Measurements from ENCODE around the gene MAT2A. TPM values are rescaled to one million over a fixed set of nuclear protein-coding genes. Genes with fewer than 3 reads are reported as not detected.

Gene MAT2A
- total RNA-seq, result 100 to 1,000 TPM; 196 to 208 TPM

GRCh38 chr2:85538507-85539360 lies at the start of gene MAT2A:
Gene MAT2A, plus strand, starts transcription at chr2:85539168. Its CDS starts 120 bp downstream, at chr2:85539288.
- peaks cover 52% of the 10 kb centered on the region for H3K36me3 Mint-ChIP-seq
- no peaks in the 10 kb centered on the region for H3K9me3 Mint-ChIP-seq
- H3K27ac Mint-ChIP-seq, result peak within 1 kb of the TSS; percentile 99
- peak; percentile 93 for DNase-seq
- CTCF ChIA-PET, result interaction anchor here (0.7 to 8.7 kb wide), 6 partner anchors 9 to 126 kb away, joined by 3 to 62 read pairs (median 8); partner anchors contain the start of gene SH2D6
- H3K27me3 Mint-ChIP-seq, result no peaks in the 10 kb centered on the region
- peaks cover 45% of the 10 kb centered on the region for H3K4me1 Mint-ChIP-seq (ENCODE audit: low read depth)
- POLR2A ChIA-PET, result interaction anchor here (0.8 to 4.8 kb wide), 30 partner anchors 9 to 632 kb away, joined by 3 to 80 read pairs (median 4); partner anchors contain the start of genes C2orf68, ELMOD3, GGCX and RETSAT
- intact Hi-C loops (cut with micrococcal nuclease), result loop anchor here (1.0 to 2.0 kb wide), 6 partner anchors 22 to 212 kb away; partner anchors contain the start of genes ELMOD3, GGCX, RETSAT and SH2D6
- peak within 1 kb of the TSS; percentile 92 for H3K4me3 Mint-ChIP-seq

- Mint-ChIP-seq H3K9me3 (peaks cover 5% of the 10 kb centered on the region), H3K27ac (no peak overlapping the region), H3K27me3 (no peaks in the 10 kb centered on the region), H3K4me3 (no peak overlapping the region), H3K4me1 (ENCODE audit: low read depth) (no peaks in the 10 kb centered on the region), H3K36me3 (peaks cover 4% of the 10 kb centered on the region)
- no peak for DNase-seq
- ChIA-PET CTCF (no interaction called here), POLR2A (interaction anchor here (0.8 kb wide), 1 partner anchor 54 kb away, joined by 3 read pairs; no protein-coding TSS in a partner anchor)
- intact Hi-C loops (cut with micrococcal nuclease), result no loop called here
Observed at GRCh38 chr2:85490861-85491755, 47.9 kb upstream of the MAT2A start.

GRCh38 chr2:85496436-85496835 lies 42.5 kb upstream of the MAT2A start:
- CTCF ChIA-PET, result no interaction called here
- Mint-ChIP-seq H3K36me3 (no peaks in the 10 kb centered on the region), H3K4me1 (ENCODE audit: low read depth) (no peaks in the 10 kb centered on the region), H3K4me3 (no peak overlapping the region), H3K27ac (no peak overlapping the region), H3K9me3 (no peaks in the 10 kb centered on the region), H3K27me3 (no peaks in the 10 kb centered on the region)
- intact Hi-C loops (cut with micrococcal nuclease), result no loop called here
- DNase-seq, result no peak
- POLR2A ChIA-PET, result no interaction called here

GRCh38 chr2:85497944-85498630 lies 40.9 kb upstream of the MAT2A start:
- CTCF ChIA-PET, result no interaction called here
- Mint-ChIP-seq H3K27me3 (no peaks in the 10 kb centered on the region), H3K36me3 (no peaks in the 10 kb centered on the region), H3K4me3 (no peak overlapping the region), H3K4me1 (ENCODE audit: low read depth) (no peaks in the 10 kb centered on the region), H3K27ac (no peak overlapping the region), H3K9me3 (no peaks in the 10 kb centered on the region)
- no peak for DNase-seq
- intact Hi-C loops (cut with micrococcal nuclease), result no loop called here
- POLR2A ChIA-PET, result no interaction called here

- ChIA-PET POLR2A (interaction anchor here (0.6 to 0.8 kb wide), 2 partner anchors 37 to 57 kb away, joined by 3 to 5 read pairs; partner anchors contain the start of gene MAT2A), CTCF (no interaction called here)
- H3K9me3 Mint-ChIP-seq, result no peaks in the 10 kb centered on the region
- no peak overlapping the region for H3K4me3 Mint-ChIP-seq
- intact Hi-C loops (cut with micrococcal nuclease), result no loop called here
- no peaks in the 10 kb centered on the region for H3K4me1 Mint-ChIP-seq (ENCODE audit: low read depth)
- no peak for DNase-seq
- H3K27me3 Mint-ChIP-seq, result no peaks in the 10 kb centered on the region
- no peaks in the 10 kb centered on the region for H3K36me3 Mint-ChIP-seq
- no peak overlapping the region for H3K27ac Mint-ChIP-seq
Observed at GRCh38 chr2:85501248-85501647, 37.7 kb upstream of the MAT2A start.

- H3K27me3 Mint-ChIP-seq, result no peaks in the 10 kb centered on the region
- H3K36me3 Mint-ChIP-seq, result no peaks in the 10 kb centered on the region
- no peaks in the 10 kb centered on the region for H3K9me3 Mint-ChIP-seq
- ChIA-PET POLR2A (no interaction called here), CTCF (no interaction called here)
- intact Hi-C loops (cut with micrococcal nuclease), result no loop called here
- H3K4me1 Mint-ChIP-seq (ENCODE audit: low read depth), result no peaks in the 10 kb centered on the region
- H3K4me3 Mint-ChIP-seq, result no peak overlapping the region
- no peak for DNase-seq
- no peak overlapping the region for H3K27ac Mint-ChIP-seq
Observed at GRCh38 chr2:85502720-85503119, 36.2 kb upstream of the MAT2A start.

- Mint-ChIP-seq H3K36me3 (no peaks in the 10 kb centered on the region), H3K4me1 (ENCODE audit: low read depth) (no peaks in the 10 kb centered on the region), H3K27me3 (no peaks in the 10 kb centered on the region), H3K4me3 (no peak overlapping the region), H3K9me3 (no peaks in the 10 kb centered on the region), H3K27ac (no peak overlapping the region)
- intact Hi-C loops (cut with micrococcal nuclease), result no loop called here
- DNase-seq, result no peak
- CTCF ChIA-PET, result no interaction called here
- POLR2A ChIA-PET, result no interaction called here
Observed at GRCh38 chr2:85503168-85503850, 35.7 kb upstream of the MAT2A start.

- H3K27ac Mint-ChIP-seq, result no peak overlapping the region
- H3K4me3 Mint-ChIP-seq, result no peak overlapping the region
- H3K9me3 Mint-ChIP-seq, result no peaks in the 10 kb centered on the region
- CTCF ChIA-PET, result interaction anchor here (0.5 kb wide), 1 partner anchor 134 kb away, joined by 3 read pairs; no protein-coding TSS in a partner anchor
- H3K36me3 Mint-ChIP-seq, result no peaks in the 10 kb centered on the region
- H3K4me1 Mint-ChIP-seq (ENCODE audit: low read depth), result no peaks in the 10 kb centered on the region
- H3K27me3 Mint-ChIP-seq, result no peaks in the 10 kb centered on the region
- POLR2A ChIA-PET, result no interaction called here
- no peak for DNase-seq
- intact Hi-C loops (cut with micrococcal nuclease), result no loop called here
Observed at GRCh38 chr2:85503851-85504777, 34.9 kb upstream of the MAT2A start.

GRCh38 chr2:85504778-85505261 lies 34.1 kb upstream of the MAT2A start:
- intact Hi-C loops (cut with micrococcal nuclease), result no loop called here
- no peaks in the 10 kb centered on the region for H3K4me1 Mint-ChIP-seq (ENCODE audit: low read depth)
- no peak for DNase-seq
- no peaks in the 10 kb centered on the region for H3K36me3 Mint-ChIP-seq
- no peaks in the 10 kb centered on the region for H3K27me3 Mint-ChIP-seq
- H3K9me3 Mint-ChIP-seq, result no peaks in the 10 kb centered on the region
- CTCF ChIA-PET, result interaction anchor here (0.5 kb wide), 1 partner anchor 135 kb away, joined by 3 read pairs; no protein-coding TSS in a partner anchor
- no peak overlapping the region for H3K27ac Mint-ChIP-seq
- no peak overlapping the region for H3K4me3 Mint-ChIP-seq
- POLR2A ChIA-PET, result no interaction called here

- Mint-ChIP-seq H3K27ac (no peak overlapping the region), H3K36me3 (no peaks in the 10 kb centered on the region), H3K27me3 (no peaks in the 10 kb centered on the region), H3K4me3 (no peak overlapping the region), H3K9me3 (no peaks in the 10 kb centered on the region), H3K4me1 (ENCODE audit: low read depth) (no peaks in the 10 kb centered on the region)
- CTCF ChIA-PET, result interaction anchor here (1.0 kb wide), 1 partner anchor 438 kb away, joined by 3 read pairs; no protein-coding TSS in a partner anchor
- POLR2A ChIA-PET, result no interaction called here
- DNase-seq, result no peak
- intact Hi-C loops (cut with micrococcal nuclease), result no loop called here
Observed at GRCh38 chr2:85505551-85506238, 33.3 kb upstream of the MAT2A start.
